NCI-H187 (cell line): ENCODE data around the gene ESPN.

ENCODE experiments used
- DNase-seq, 2 experiments: peaks; one replicate each; lab custom pipeline; 2025; lab: John Stamatoyannopoulos, UW

The ESPN gene

DNA sequence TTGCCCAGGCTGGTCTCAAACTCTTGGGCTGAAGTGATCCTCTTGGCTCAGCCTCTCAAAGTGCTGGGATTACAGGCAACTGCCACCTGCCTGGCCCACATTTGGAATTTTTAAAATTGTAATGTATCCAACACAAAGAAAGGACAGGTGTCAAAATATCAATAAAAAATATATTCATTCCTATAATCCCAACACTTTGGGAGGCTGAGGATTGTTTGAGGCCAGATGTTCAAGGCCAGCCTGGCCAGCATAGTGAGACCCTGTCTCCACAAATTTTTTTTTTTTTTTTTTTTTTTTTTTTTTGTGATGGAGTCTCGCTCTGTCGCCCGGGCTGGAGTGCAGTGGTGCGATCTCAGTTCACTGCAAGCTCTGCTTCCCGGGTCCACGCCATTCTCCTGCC lies 14.8 kb upstream of the ESPN start:
- no peak for DNase-seq

DNA sequence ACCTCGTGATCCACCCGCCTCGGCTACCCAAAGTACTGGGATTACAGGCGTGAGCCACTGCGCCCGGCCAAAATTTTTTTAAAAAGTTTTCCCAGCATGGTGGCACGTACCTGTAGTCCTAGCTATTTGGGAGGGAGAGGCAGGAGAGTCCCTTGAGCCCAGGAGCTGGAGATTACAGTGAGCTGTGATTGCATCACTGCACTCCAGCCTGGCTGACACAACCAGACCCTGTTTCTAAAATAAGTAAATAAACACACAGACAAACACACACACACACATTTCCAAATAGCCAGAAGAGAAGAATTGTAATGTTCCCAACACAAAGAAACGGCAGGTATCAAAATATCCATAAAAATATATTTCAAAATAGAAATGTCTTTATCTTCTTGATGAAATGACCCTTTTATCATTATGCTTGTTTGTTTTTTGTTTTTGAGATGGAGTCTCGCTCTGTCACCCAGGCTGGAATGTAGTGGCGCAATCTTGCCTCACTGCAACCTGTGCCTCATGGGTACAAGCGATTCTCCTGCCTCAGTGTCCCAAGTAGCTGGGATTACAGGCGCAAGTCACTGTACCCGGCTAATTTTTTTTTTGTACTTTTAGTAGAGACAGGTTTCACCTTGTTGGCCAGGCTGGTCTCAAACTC lies 14.2 kb upstream of the ESPN start:
- DNase-seq: no peak

GRCh38 chr1:6412896-6413295 lies 11.7 kb upstream of the ESPN start:
- DNase-seq: no peak

DNA sequence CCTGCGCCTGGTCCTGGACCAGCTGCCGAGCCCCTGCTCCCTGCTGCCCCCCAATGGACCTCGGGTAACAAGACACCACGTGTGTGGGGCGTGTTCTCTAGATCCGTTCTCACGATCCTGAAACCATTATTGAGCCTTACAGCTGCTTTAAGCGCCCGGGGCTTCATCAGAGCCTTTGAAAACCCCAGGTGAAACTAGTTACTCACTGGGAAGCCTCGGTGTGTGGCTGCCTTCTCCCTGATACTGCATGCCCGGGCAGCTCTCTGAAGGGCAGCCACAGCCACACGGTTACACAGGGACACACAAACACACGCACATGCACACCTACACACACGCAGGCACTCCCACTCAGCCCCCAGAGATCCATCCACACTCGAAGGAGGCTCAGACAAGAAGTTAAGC lies 10.1 kb upstream of the ESPN start:
- no peak for DNase-seq

GRCh38 chr1:6414881-6415626 lies 9.5 kb upstream of the ESPN start:
- DNase-seq: no peak

DNA sequence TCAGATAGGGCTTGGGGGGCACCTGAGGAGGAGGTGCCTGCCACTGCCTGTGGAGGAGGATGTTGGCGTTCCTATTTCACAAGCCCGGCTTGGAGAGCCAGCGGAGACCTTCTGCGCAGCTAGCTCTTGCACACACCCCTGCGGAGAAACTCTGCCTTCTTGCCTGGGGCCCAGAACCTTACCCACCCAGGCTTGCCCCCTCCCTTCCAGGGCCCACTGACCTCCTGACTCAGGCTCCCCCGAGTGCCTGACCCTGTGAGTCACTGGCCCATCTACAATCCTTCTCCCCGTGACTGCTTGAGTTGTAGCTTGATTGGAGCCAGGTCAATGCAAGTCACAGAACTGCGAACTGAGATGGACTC lies 8.3 kb upstream of the ESPN start:
- no peak for DNase-seq

GRCh38 chr1:6416906-6417305 lies 7.7 kb upstream of the ESPN start:
- no peak for DNase-seq

- DNase-seq: no peak
Measured at GRCh38 chr1:6417961-6418667, 6.5 kb upstream of the ESPN start.

- DNase-seq: no peak
Measured at GRCh38 chr1:6418668-6419396, 5.7 kb upstream of the ESPN start.

GRCh38 chr1:6419397-6419803 lies 5.2 kb upstream of the ESPN start:
- no peak for DNase-seq

GRCh38 chr1:6419804-6420453 lies 4.6 kb upstream of the ESPN start, which contains the start of gene HES2:
Gene HES2, minus strand, starts transcription at chr1:6419919. Its CDS starts 99 bp downstream, at chr1:6419820.
- DNase-seq: no peak

DNA sequence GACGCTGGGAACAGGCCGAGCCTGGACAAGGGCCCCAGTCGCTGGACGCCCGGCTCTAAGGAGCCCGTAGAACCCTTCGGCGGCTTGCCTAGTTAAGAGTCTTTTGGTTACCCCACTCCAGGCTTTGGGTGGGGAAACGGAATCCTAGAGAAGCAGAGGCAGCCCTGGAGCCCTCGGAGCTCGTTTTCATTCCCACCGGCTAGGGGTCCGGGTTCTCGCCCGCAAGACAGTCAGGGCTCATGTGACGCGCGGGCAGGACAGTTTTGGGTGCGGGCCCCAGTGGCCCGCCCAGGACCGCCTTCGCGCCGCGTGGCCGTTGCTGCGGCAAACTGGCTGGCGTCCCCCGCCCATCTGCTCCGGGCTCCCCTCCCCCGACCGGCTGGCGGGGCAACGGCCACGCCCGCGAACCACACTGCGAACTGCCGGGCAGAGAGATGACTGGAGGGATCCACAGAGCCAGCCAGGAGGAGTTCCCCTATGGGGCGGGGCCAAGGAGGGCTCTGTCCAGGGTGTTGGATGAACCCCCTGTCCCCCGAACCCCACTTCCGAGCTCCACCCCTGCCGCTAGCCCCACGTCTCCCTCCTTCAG lies 4.0 kb upstream of the ESPN start:
- DNase-seq: no peak

DNA sequence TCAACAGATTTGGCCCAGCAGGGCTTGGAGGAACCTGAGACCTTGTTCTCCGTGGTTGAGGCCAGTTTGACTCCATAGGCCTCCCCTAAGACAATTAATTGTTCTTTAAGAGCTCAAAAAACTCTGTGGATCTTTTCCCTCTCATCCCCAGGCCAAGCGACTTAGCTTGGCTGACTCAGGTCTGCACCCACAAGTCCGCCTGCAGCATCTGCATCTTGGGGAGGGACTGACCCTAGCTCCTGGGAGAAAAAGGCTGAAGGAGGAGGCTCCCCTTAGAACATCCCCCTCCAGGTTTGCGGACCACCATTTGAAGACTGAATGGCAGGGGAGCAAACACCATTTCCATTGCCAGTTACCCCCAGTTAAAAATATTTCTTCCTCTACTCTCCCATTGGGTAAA lies 3.3 kb upstream of the ESPN start:
- DNase-seq: no peak

- DNase-seq: no peak
Measured at GRCh38 chr1:6423321-6423999, 1.1 kb upstream of the ESPN start.

GRCh38 chr1:6424000-6424565 lies 493 bp upstream of the ESPN start:
- DNase-seq: no peak

DNA sequence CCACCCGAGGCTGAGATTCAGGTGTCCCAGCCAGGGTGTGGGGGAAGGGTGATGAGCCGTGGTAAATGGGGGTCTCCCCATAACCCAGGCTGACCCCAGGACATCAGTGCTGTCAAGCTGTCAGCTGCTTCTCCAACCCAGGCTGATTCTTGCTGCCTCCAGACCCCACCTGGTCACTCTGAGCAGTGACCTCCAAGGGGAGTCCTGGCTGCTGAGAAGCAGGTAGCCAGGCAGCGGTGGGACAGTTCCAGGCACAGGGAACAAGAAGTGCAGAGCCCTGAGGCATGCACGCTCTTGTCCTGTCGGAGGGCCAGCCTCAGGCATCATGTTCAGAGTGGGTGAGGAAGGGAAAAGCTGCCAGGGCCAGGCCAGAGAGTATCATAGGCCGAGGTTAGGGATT lies 1.1 kb downstream of the ESPN start:
- no peak for DNase-seq

DNA sequence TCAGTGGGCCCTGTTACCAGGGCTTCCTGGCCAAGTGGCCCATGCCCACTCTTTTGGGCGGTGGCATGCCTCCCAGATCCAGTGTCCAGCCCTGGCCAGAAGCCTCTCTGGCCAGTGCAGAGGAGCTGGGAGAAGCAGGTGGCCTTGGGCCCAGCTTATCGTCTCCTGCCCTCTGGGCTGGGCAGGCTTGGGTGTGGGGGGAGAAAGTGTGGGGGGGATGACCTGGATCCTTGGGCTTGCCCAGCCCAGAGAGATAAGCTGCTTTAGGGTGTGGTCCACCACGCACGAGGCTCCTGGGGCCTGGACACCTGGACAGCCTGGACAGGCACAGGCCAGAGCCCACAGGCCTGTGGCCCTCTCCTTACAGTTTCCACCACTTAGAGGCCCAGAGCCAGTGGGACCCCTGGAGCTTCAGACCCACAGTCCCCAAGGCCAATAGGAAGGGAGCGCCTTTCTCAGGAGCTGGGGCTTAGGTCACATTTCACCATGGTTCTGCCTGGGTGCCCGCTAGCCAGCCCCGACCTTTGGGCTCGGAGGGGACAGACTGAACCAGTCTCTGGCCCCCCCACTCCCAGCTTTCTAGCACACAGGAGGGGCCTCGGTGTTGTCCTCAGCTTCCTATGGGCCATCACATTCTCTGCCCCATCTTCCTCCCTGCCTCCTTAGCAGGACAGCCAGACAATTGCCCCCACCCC lies 1.8 kb downstream of the ESPN start:
- DNase-seq: no peak

DNA sequence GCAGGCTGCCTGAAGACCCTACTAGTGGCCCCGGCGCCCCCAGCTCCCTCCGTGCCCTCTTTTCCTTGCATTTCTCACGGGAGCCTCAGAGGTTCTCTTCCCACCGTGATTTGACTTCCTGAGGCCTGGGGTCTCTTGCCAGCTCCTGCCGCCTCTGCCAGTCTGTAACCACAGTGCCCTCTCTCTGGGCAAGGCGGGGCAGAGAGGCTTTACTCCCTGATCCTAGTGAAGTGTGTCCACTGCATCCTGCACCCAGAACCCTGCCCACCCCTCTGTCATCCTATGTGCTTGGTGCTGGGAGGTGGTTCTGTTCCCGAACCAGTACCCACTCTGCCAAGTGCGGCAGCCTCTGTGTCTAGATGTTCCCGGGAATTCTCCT lies 2.4 kb downstream of the ESPN start:
- DNase-seq: no peak

DNA sequence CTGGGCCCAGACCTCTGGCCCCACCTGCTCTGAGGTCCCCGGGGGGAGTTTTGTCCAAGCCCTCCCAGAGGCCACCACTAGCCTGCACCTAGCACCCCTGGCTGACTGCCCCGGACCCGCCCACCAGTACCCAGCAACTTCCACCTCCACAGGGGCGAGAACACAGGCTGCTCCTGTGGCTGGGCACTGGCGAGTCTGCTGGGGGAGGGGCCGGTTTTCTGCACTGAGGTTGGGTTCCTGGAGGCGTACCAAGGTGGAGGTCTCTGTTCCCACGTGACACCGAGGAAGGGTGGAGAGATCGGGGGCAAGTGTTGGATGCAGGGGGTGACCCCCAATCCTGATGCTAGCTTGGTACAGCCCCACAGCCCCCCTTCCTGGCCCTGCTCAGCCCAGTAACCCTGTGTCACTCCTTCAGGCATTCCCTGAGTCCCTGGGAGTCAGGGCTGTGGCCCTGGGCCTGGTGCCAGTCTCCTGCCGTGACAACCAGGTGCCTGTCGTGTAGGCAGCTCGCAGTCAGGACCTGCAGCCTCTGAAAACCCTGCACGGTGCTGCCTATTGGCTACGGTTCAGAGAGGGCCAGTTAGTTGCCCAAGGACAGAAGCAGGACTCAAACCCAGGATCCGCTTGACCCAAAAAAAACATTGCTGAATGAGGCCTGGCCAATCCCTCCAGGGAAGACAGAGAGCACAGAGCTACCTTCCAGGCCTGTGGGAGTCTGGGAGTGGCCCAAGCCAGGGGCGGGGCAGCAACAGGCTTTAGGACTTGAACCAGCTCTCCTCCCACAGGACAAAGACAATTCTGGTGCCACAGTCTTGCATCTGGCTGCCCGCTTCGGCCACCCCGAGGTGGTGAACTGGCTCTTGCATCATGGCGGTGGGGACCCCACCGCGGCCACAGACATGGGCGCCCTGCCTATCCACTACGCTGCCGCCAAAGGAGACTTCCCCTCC lies 3.1 kb downstream of the ESPN start:
- no peak for DNase-seq
